Trophoblast cell (in vitro differentiated cells and primary cell): ENCODE measurements around the gene FHAD1.

Experiments
- DNase-seq, 2 donors: peaks; one replicate each; pipeline ENCODE4 v3.0.0-alpha.2; 2016
- H2AFZ ChIP-seq: 2 replicates; pipeline ENCODE4 v1.6.1; 2013; ENCODE audit warnings: low read length, moderate library complexity, mild to moderate bottlenecking; ENCODE audit not compliant: insufficient read depth, poor library complexity
- H2AK5ac ChIP-seq: 2 replicates; pipeline ENCODE4 v1.6.1; 2013; ENCODE audit warnings: mild to moderate bottlenecking, low read length
- H2BK120ac ChIP-seq: 2 replicates; pipeline ENCODE4 v1.6.1; 2013; ENCODE audit warnings: low read length, mild to moderate bottlenecking, moderate library complexity; ENCODE audit not compliant: insufficient read depth, poor library complexity
- H2BK12ac ChIP-seq: 2 replicates; pipeline ENCODE4 v1.6.1; 2013; ENCODE audit warnings: mild to moderate bottlenecking, low read length, moderate library complexity
- H2BK5ac ChIP-seq: 2 replicates; pipeline ENCODE4 v1.6.1; 2013; ENCODE audit warnings: low read length, low read depth, moderate library complexity, mild to moderate bottlenecking; ENCODE audit not compliant: poor library complexity
- H3K14ac ChIP-seq: 2 replicates; pipeline ENCODE4 v1.6.1; 2013; ENCODE audit warnings: mild to moderate bottlenecking, low read length
- H3K18ac ChIP-seq: 2 replicates; pipeline ENCODE4 v1.6.1; 2013; ENCODE audit warnings: mild to moderate bottlenecking, low read length
- H3K23ac ChIP-seq: 2 replicates; pipeline ENCODE4 v1.6.1; 2013; ENCODE audit warnings: low read length
- H3K27ac ChIP-seq: 2 replicates; pipeline ENCODE4 v1.5.1; 2013; ENCODE audit warnings: low read depth, mild to moderate bottlenecking, inconsistent platforms, low read length, moderate library complexity
- H3K27me3 ChIP-seq: 2 replicates; pipeline ENCODE4 v1.6.1; 2013; ENCODE audit warnings: inconsistent platforms, mild to moderate bottlenecking, low read length, moderate library complexity; ENCODE audit not compliant: insufficient read depth
- H3K36me3 ChIP-seq, 2 experiments: 1 replicate in 1 of 2; 2 replicates in 1 of 2; pipeline ENCODE4 v1.6.1; 2013; ENCODE audit warnings: low read length in 2 of 2, mild to moderate bottlenecking in 2 of 2, moderate library complexity in 1 of 2; ENCODE audit not compliant: insufficient read depth in 2 of 2, control insufficient read depth in 1 of 2
- H3K4ac ChIP-seq: 2 replicates; pipeline ENCODE4 v1.6.1; 2013; ENCODE audit warnings: low read depth, mild to moderate bottlenecking, low read length, moderate library complexity
- H3K4me1 ChIP-seq, 2 experiments: 1 replicate in 1 of 2; 2 replicates in 1 of 2; pipeline ENCODE4 v1.6.1; 2013; ENCODE audit warnings: low read length in 2 of 2, mild to moderate bottlenecking in 2 of 2, moderate library complexity in 1 of 2; ENCODE audit not compliant: insufficient read depth in 2 of 2, control insufficient read depth in 1 of 2
- H3K4me2 ChIP-seq: 2 replicates; pipeline ENCODE4 v1.6.1; 2013; ENCODE audit warnings: inconsistent platforms, mild to moderate bottlenecking, low read length, moderate library complexity
- H3K4me3 ChIP-seq: 2 replicates; pipeline ENCODE4 v1.5.1; 2013; ENCODE audit warnings: mild to moderate bottlenecking, low read depth, low read length, inconsistent platforms
- H3K79me1 ChIP-seq: one replicate; pipeline ENCODE4 v1.6.1; 2013; ENCODE audit warnings: low read length
- H3K79me2 ChIP-seq: 2 replicates; pipeline ENCODE4 v1.6.1; 2013; ENCODE audit warnings: low read length, mild to moderate bottlenecking; ENCODE audit not compliant: control insufficient read depth, insufficient read depth, poor library complexity
- H3K9ac ChIP-seq: 2 replicates; pipeline ENCODE4 v1.6.1; 2013; ENCODE audit warnings: mild to moderate bottlenecking, low read length
- H3K9me3 ChIP-seq: 2 replicates; pipeline ENCODE4 v1.6.1; 2013; ENCODE audit warnings: low read depth, mild to moderate bottlenecking, control low read depth, inconsistent platforms, low read length; ENCODE audit not compliant: insufficient read depth
- H4K12ac ChIP-seq: 2 replicates; pipeline ENCODE4 v1.6.1; 2013; ENCODE audit warnings: low read depth, mild to moderate bottlenecking, low read length, moderate library complexity
- H4K8ac ChIP-seq: 2 replicates; pipeline ENCODE4 v1.6.1; 2013; ENCODE audit warnings: low read depth, mild to moderate bottlenecking, low read length, moderate library complexity
- H4K91ac ChIP-seq: one replicate; pipeline ENCODE4 v1.6.1; 2013; ENCODE audit warnings: low read depth, mild to moderate bottlenecking, low read length, moderate library complexity
- WGBS: extraction: QIAGEN DNeasy Blood & Tissue Kit; methylation state at CpG from one replicate; pipeline ENCODE4 v1.1.7; 2013; ENCODE audit warnings: missing lambda C conversion rate; ENCODE audit not compliant: insufficient read length, insufficient coverage; ENCODE audit errors: extremely low coverage; 5-methylcytosine and 5-hydroxymethylcytosine counted together

FHAD1 gene

DNA sequence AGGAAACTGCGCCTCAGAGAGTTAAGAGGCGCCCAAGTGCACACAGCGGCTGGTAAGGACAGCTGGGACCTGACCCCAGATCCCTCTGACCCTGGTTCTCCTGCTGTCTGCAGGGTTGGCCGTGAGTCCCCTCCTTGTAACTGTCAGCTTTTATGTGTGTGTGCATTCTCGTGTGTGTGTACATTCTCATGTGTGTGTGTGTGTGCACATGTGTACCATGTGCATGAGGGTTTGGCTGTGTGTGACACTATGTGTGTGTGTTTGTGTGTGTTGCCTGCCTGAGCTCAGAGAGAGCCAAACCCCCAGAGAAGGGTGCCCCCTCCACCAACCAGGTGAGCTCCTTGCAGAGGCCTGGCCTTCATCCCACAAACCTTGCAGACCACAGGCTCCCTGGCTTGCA, 136.8 kb downstream of the FHAD1 start:
- Histone ChIP-seq H4K12ac (no peak overlapping the region), H3K23ac (peak overlapping the region; percentile 17), H3K9ac (no peak overlapping the region), H3K4me2 (no peak overlapping the region), H2BK12ac (no peak overlapping the region), H2AK5ac (no peak overlapping the region), H3K36me3 (no peaks in the 10 kb centered on the region), H3K4ac (no peak overlapping the region), H2BK120ac (no peak overlapping the region), H3K27me3 (peaks cover 27% of the 10 kb centered on the region), H3K9me3 (peaks cover 8% of the 10 kb centered on the region), H3K4me3 (no peak overlapping the region), H3K18ac (no peak overlapping the region), H3K4me1 (no peaks in the 10 kb centered on the region), H3K27ac (no peak overlapping the region), H2BK5ac (no peak overlapping the region), H4K8ac (no peak overlapping the region), H3K79me1 (no peaks in the 10 kb centered on the region), H4K91ac (no peak overlapping the region), H3K14ac (no peak overlapping the region), H2AFZ (no peak overlapping the region), H3K79me2 (no peaks in the 10 kb centered on the region)
- no CpG with 5 or more reads among the region's 5 CpGs for WGBS
- no peak for DNase-seq

DNA sequence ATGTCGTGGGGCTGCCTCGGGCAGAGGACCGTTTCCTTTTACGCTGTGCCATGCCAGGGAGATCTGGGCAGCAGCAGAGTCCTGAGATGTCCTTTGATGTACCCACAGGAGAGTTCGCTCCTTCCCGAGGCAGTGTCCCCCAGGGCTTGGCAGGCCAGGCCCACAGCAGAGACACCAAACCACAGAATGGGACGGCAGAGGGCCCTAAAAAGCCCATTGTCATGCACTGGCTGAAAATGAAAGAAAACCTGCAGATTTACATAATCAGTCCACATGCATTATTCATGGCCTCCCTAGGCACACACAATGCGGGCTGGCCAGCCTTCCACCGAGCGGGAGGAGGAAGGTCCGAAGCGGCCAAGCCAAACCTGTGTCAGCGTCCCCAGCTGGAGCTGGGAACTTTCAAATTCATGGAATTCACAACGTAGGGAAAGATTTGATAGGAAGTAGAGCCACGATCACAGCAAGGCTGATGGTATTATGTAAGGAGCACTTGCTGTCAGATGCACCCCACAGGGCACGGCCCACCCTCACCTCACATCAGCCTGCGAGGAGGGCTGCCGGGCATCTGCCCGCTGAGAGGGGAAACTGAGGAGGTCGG, 137.4 kb downstream of the FHAD1 start:
- Histone ChIP-seq H3K4ac (no peak overlapping the region), H3K9ac (no peak overlapping the region), H3K14ac (no peak overlapping the region), H3K79me1 (no peaks in the 10 kb centered on the region), H3K4me3 (no peak overlapping the region), H3K18ac (no peak overlapping the region), H3K27me3 (peaks cover 27% of the 10 kb centered on the region), H2AK5ac (no peak overlapping the region), H4K12ac (no peak overlapping the region), H4K91ac (no peak overlapping the region), H4K8ac (no peak overlapping the region), H3K4me1 (no peaks in the 10 kb centered on the region), H3K79me2 (no peaks in the 10 kb centered on the region), H2AFZ (no peak overlapping the region), H3K4me2 (no peak overlapping the region), H2BK12ac (no peak overlapping the region), H3K9me3 (peaks cover 8% of the 10 kb centered on the region), H2BK5ac (no peak overlapping the region), H2BK120ac (no peak overlapping the region), H3K36me3 (no peaks in the 10 kb centered on the region), H3K23ac (no peak overlapping the region), H3K27ac (no peak overlapping the region)
- peak; percentile 30 to 66 for DNase-seq
- WGBS = no CpG with 5 or more reads among the region's 20 CpGs

- no peak overlapping the region for H2AK5ac ChIP-seq
- H3K4me1 ChIP-seq = no peaks in the 10 kb centered on the region
- H3K36me3 ChIP-seq = no peaks in the 10 kb centered on the region
- no peak for DNase-seq
- no peak overlapping the region for H2BK5ac ChIP-seq
- H4K91ac ChIP-seq = no peak overlapping the region
- H2AFZ ChIP-seq = no peak overlapping the region
- no peak overlapping the region for H3K4me2 ChIP-seq
- peaks cover 8% of the 10 kb centered on the region for H3K9me3 ChIP-seq
- H3K14ac ChIP-seq = no peak overlapping the region
- no peak overlapping the region for H2BK120ac ChIP-seq
- no peak overlapping the region for H3K4ac ChIP-seq
- H3K27me3 ChIP-seq = peaks cover 27% of the 10 kb centered on the region
- no CpG with 5 or more reads among the region's 3 CpGs for WGBS
- H3K9ac ChIP-seq = no peak overlapping the region
- H2BK12ac ChIP-seq = no peak overlapping the region
- no peak overlapping the region for H4K12ac ChIP-seq
- no peak overlapping the region for H3K4me3 ChIP-seq
- no peaks in the 10 kb centered on the region for H3K79me2 ChIP-seq
- H3K18ac ChIP-seq = no peak overlapping the region
- no peaks in the 10 kb centered on the region for H3K79me1 ChIP-seq
- no peak overlapping the region for H3K27ac ChIP-seq
- H4K8ac ChIP-seq = no peak overlapping the region
- no peak overlapping the region for H3K23ac ChIP-seq
Observed at GRCh38 chr1:15385420-15385819, 138.4 kb downstream of the FHAD1 start.

DNA sequence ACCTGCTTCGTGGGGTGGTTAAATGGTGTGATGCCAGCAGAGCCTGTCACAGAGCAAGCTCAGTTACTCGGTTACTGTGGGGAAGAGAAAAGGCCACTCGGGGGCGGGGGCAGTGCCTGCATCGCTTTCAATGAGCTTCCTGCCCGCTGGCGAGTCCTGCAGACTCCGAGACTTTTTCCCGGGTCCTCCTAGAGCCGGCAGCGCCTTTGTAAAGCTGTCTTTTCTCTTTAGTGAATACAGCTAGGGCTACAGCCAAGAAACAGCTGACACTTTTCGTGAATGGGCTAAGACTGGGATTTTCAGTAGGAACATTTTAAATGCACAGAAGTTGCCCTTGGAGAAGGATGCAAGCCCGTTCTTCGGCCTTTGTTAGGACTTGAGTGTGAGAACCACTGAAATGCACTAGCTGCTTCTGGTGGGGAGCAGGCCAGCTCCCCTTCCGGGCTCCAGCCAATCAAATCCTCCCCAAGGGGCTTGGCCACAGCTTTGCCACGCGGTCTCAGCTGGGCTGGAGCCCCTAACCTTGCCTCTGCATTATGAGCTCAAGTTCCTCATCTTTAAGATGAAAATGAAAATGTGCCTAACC, 139.2 kb downstream of the FHAD1 start:
- Histone ChIP-seq H3K4me1 (no peaks in the 10 kb centered on the region), H2BK120ac (no peak overlapping the region), H3K79me1 (no peaks in the 10 kb centered on the region), H3K4me2 (no peak overlapping the region), H3K27me3 (peaks cover 27% of the 10 kb centered on the region), H4K91ac (no peak overlapping the region), H2BK12ac (no peak overlapping the region), H3K9me3 (peaks cover 8% of the 10 kb centered on the region), H4K8ac (no peak overlapping the region), H4K12ac (no peak overlapping the region), H3K4me3 (no peak overlapping the region), H2BK5ac (no peak overlapping the region), H3K9ac (peak overlapping the region; percentile 12), H3K27ac (no peak overlapping the region), H2AFZ (no peak overlapping the region), H2AK5ac (no peak overlapping the region), H3K79me2 (no peaks in the 10 kb centered on the region), H3K23ac (no peak overlapping the region), H3K18ac (no peak overlapping the region), H3K14ac (no peak overlapping the region), H3K4ac (no peak overlapping the region), H3K36me3 (no peaks in the 10 kb centered on the region)
- no CpG with 5 or more reads among the region's 17 CpGs for WGBS
- no peak for DNase-seq
